Left lung (tissue), 10 donors: ENCODE results near the gene ABCG1. TPM values are rescaled to one million over a fixed set of nuclear protein-coding genes. Genes with fewer than 3 reads are reported as not detected.
A peak's percentile ranks its signal among the peaks of the same experiment; 100 is the strongest.

Source experiments
- ATAC-seq: fragments of 200-7000 bp; cut with Tn5 transposase; one replicate; pipeline ENCODE4 v1.9.1; 2020; ENCODE audit warnings: moderate library complexity
- DNase-seq, 4 donors: peaks; one replicate each; pipeline ENCODE4 v3.0.0-alpha.2; 2013 to 2020
- H3K27ac ChIP-seq, 2 donors: fragments of 200-600 bp; sonication (generic) in 1 of 2; one replicate each; pipeline versions ENCODE4 v1.5.0 to v1.8.0; 2020 to 2021
- H3K27me3 ChIP-seq, 2 donors: fragments of 200-600 bp; sonication (generic) in 1 of 2; one replicate each; pipeline versions ENCODE4 v1.5.0 to v1.8.0; 2020 to 2021
- H3K36me3 ChIP-seq, 2 donors: fragments of 200-600 bp; sonication (generic) in 1 of 2; one replicate each; pipeline versions ENCODE4 v1.5.0 to v1.8.0; 2020 to 2021
- H3K4me1 ChIP-seq, 2 donors: fragments of 200-600 bp; one replicate each; pipeline ENCODE4 v1.8.0; 2021
- H3K4me3 ChIP-seq, 2 donors: fragments of 200-600 bp; sonication (generic) in 1 of 2; one replicate each; pipeline versions ENCODE4 v1.5.0 to v1.8.0; 2020 to 2021; ENCODE audit warnings: mild to moderate bottlenecking in 1 of 2
- H3K9me3 ChIP-seq, 2 donors: fragments of 200-600 bp; sonication (generic) in 1 of 2; one replicate each; pipeline versions ENCODE4 v1.5.0 to v1.8.0; 2020 to 2021
- CTCF ChIP-seq, 2 donors: fragments of 200-600 bp; sonication (generic) in 1 of 2; IDR thresholded peaks; one replicate each; pipeline versions ENCODE4 v1.5.0 to v1.8.0; 2021; ENCODE audit warnings: antibody characterized with exemption in 2 of 2
- intact Hi-C, 2 donors: fragments of 100-400 bp; cut with DNase I; formaldehyde crosslinking; loops; one replicate each; pipeline versions ENCODE4 v1.11.2 to v1.14.2; 2022
- polyA plus RNA-seq, 6 donors: library from polyadenylated mRNA; unstranded; fragments of 120-200 nt; gene quantifications; one replicate each; pipeline ENCODE4 v1.2.1, GENCODE V29; 2013; ENCODE audit not compliant: insufficient read length in 6 of 6
- total RNA-seq, 2 donors: library from RNA; stranded (reverse); fragmentation: NEBNext Ultra II Directional; extraction: Animal tissue kit (Norgen Biotek cat#: 25700); gene quantifications; one replicate each; pipeline ENCODE4 v1.2.1, GENCODE V29; 2021
- donor health status: DM: no; HTN: yes; CAD: no.
- donor health status: DM: no; HTN: no; CAD: no.

The ABCG1 gene
- total and polyA plus RNA-seq, 8 donors = 6.8 to 53.8 (median 10.5) TPM

- H3K27ac ChIP-seq = no peak overlapping the region
- H3K27me3 ChIP-seq = no peaks in the 10 kb centered on the region
- DNase-seq = no peak
- intact Hi-C loops = no loop called here
- TF ChIP-seq CTCF (IDR thresholded peaks at IDR 0.05) = no peak
- no peaks in the 10 kb centered on the region for H3K4me1 ChIP-seq
- no peaks in the 10 kb centered on the region for H3K36me3 ChIP-seq
- ATAC-seq = no peak
- H3K4me3 ChIP-seq = no peak overlapping the region
- no peaks in the 10 kb centered on the region for H3K9me3 ChIP-seq
Observed at GRCh38 chr21:42208801-42209490, 10.0 kb upstream of the ABCG1 start.

GRCh38 chr21:42209801-42210479, 9.0 kb upstream of the ABCG1 start:
- intact Hi-C loops = no loop called here
- no peak for DNase-seq
- Histone ChIP-seq H3K4me1 (no peaks in the 10 kb centered on the region), H3K27me3 (no peaks in the 10 kb centered on the region), H3K4me3 (no peak overlapping the region), H3K36me3 (no peaks in the 10 kb centered on the region), H3K27ac (peak overlapping the region in 1 of 2 donors; percentile 8), H3K9me3 (no peaks in the 10 kb centered on the region)
- no peak for ATAC-seq
- no peak for TF ChIP-seq CTCF (IDR thresholded peaks at IDR 0.05)

GRCh38 chr21:42212266-42212665, 6.7 kb upstream of the ABCG1 start:
- TF ChIP-seq CTCF (IDR thresholded peaks at IDR 0.05) = no peak
- no peaks in the 10 kb centered on the region for H3K36me3 ChIP-seq
- no peaks in the 10 kb centered on the region for H3K27me3 ChIP-seq
- H3K27ac ChIP-seq = no peak overlapping the region
- no peaks in the 10 kb centered on the region for H3K4me1 ChIP-seq
- DNase-seq = peak in 1 of 4 donors; percentile 28
- H3K9me3 ChIP-seq = peaks cover 0 to 7% of the 10 kb centered on the region in 2 donors
- intact Hi-C loops = no loop called here
- ATAC-seq = peak; percentile 45
- no peak overlapping the region for H3K4me3 ChIP-seq

GRCh38 chr21:42213082-42213774, 5.7 kb upstream of the ABCG1 start:
- no peak for ATAC-seq
- peaks cover 0 to under 1% of the 10 kb centered on the region in 2 donors for H3K4me1 ChIP-seq
- no peak overlapping the region for H3K27ac ChIP-seq
- peak in 1 of 4 donors; percentile 11 for DNase-seq
- TF ChIP-seq CTCF (IDR thresholded peaks at IDR 0.05) = no peak
- H3K36me3 ChIP-seq = no peaks in the 10 kb centered on the region
- H3K4me3 ChIP-seq = no peak overlapping the region
- H3K27me3 ChIP-seq = peaks cover 0 to 4% of the 10 kb centered on the region in 2 donors
- peaks cover 0 to 7% of the 10 kb centered on the region in 2 donors for H3K9me3 ChIP-seq
- intact Hi-C loops = no loop called here
